HCT116 (cell line): ENCODE data around the gene SND1. TPM values are rescaled to one million over a fixed set of nuclear protein-coding genes. Genes with fewer than 3 reads are reported as not detected.

Experiments
- ATAC-seq: fragments of 200-7000 bp; cut with Tn5 transposase; 2 replicates; pipeline ENCODE4 v1.9.1; 2020; ENCODE audit warnings: mild to moderate bottlenecking, moderate library complexity
- BruUV-seq: library from RNA; stranded (reverse); fragments of 400-500 nt; replicated peaks from 2 replicates; lab custom pipeline; 2021; lab: Mats Ljungman, UMichigan
- CTCF ChIA-PET: fragments of 300-600 bp; sonication (Branson Sonifier 250); formaldehyde crosslinking; loops from one replicate; lab custom pipeline; 2021; ENCODE audit warnings: antibody characterized with exemption; lab: Charles Lee
- POLR2A ChIA-PET: fragments of 300-600, 350-600 bp; sonication (Branson Sonifier 250); formaldehyde crosslinking; loops from one replicate; lab custom pipeline; 2021; ENCODE audit warnings: antibody characterized with exemption; lab: Charles Lee
- RAD21 ChIA-PET, 2 experiments: fragments of 300-600 bp; sonication (Branson Sonifier 250); formaldehyde crosslinking; loops; one replicate each; lab custom pipeline; 2023; ENCODE audit warnings: low total read pairs in 2 of 2; ENCODE audit not compliant: uncharacterized antibody in 2 of 2, unreplicated experiment in 2 of 2, low non-redundant PET in 1 of 2; lab: Charles Lee
- DNase-seq: peaks from one replicate; pipeline ENCODE4 v3.0.0-alpha.2; 2010; ENCODE audit warnings: low read depth, low spot score
- H2AFZ ChIP-seq: fragments of 200-600 bp; shearing (Covaris generic), sonication (generic); 2 replicates; pipeline ENCODE4 v1.6.1; 2017; ENCODE audit warnings: low read depth, mixed run types, mixed read lengths, antibody characterized with exemption, low read length; ENCODE audit not compliant: poor library complexity, severe bottlenecking
- H3K27ac ChIP-seq: 2 replicates; pipeline ENCODE4 v1.5.1; 2012; ENCODE audit warnings: low read depth, low read length
- H3K27me3 ChIP-seq: fragments of 200-600 bp; sonication (generic); 2 replicates; pipeline ENCODE4 v1.6.1; 2016; ENCODE audit warnings: mixed run types, low read length, mixed read lengths; ENCODE audit not compliant: insufficient read depth
- H3K36me3 ChIP-seq, 2 experiments: fragments of 200-500 bp in 1 of 2; fragments of 200-600 bp in 1 of 2; sonication (Bioruptor generic) in 1 of 2; sonication (generic) in 1 of 2; 2 replicates each; pipeline versions ENCODE4 v1.5.1 to v1.6.1; 2014 to 2016; ENCODE audit warnings: low read length in 2 of 2, inconsistent platforms in 1 of 2, mixed read lengths in 1 of 2, mixed run types in 1 of 2; ENCODE audit not compliant: insufficient read depth in 2 of 2, control insufficient read depth in 1 of 2
- H3K4me1 ChIP-seq, 2 experiments: fragments of 200-600 bp in 1 of 2; sonication (generic) in 1 of 2; 2 replicates each; pipeline versions ENCODE4 v1.5.1 to v1.6.1; 2012 to 2017; ENCODE audit warnings: low read length in 2 of 2, inconsistent platforms in 1 of 2, mild to moderate bottlenecking in 1 of 2, mixed read lengths in 1 of 2, mixed run types in 1 of 2, moderate library complexity in 1 of 2; ENCODE audit not compliant: insufficient read depth in 2 of 2, control insufficient read depth in 1 of 2
- H3K4me2 ChIP-seq: fragments of 200-600 bp; sonication (generic); 2 replicates; pipeline ENCODE4 v1.6.1; 2017; ENCODE audit warnings: mixed run types, low read length, mixed read lengths
- H3K4me3 ChIP-seq, 2 experiments: fragments of 200-600 bp in 1 of 2; sonication (generic) in 1 of 2; replicated peaks in 1 of 2; 2 replicates each; pipeline ENCODE4 v1.5.1; 2011 to 2016; ENCODE audit warnings: low read length in 2 of 2, control low read depth in 1 of 2, low read depth in 1 of 2, mild to moderate bottlenecking in 1 of 2, mixed read lengths in 1 of 2, mixed run types in 1 of 2
- H3K79me2 ChIP-seq: fragments of 200-600 bp; sonication (generic); 2 replicates; pipeline ENCODE4 v1.6.1; 2017; ENCODE audit warnings: mild to moderate bottlenecking, mixed run types, low read length, moderate library complexity, mixed read lengths; ENCODE audit not compliant: insufficient read depth
- H3K9ac ChIP-seq: fragments of 200-600 bp; sonication (generic); 2 replicates; pipeline ENCODE4 v1.6.1; 2016; ENCODE audit warnings: low read length, mixed read lengths
- H3K9me2 ChIP-seq: fragments of 200-600 bp; sonication (generic), shearing (Covaris generic); 2 replicates; pipeline ENCODE4 v1.6.1; 2017; ENCODE audit warnings: mixed run types, mild to moderate bottlenecking, moderate library complexity; ENCODE audit not compliant: insufficient read depth
- H3K9me3 ChIP-seq, 2 experiments: fragments of 200-500 bp in 1 of 2; fragments of 200-600 bp in 1 of 2; sonication (Bioruptor generic) in 1 of 2; sonication (generic) in 1 of 2; 2 replicates each; pipeline ENCODE4 v1.6.1; 2014 to 2017; ENCODE audit warnings: low read length in 2 of 2, mixed read lengths in 2 of 2, inconsistent platforms in 1 of 2, low read depth in 1 of 2, mild to moderate bottlenecking in 1 of 2, mixed run types in 1 of 2, moderate library complexity in 1 of 2; ENCODE audit not compliant: control insufficient read depth in 1 of 2, insufficient read depth in 1 of 2
- H4K20me1 ChIP-seq: fragments of 200-600 bp; sonication (generic), shearing (Covaris generic); 2 replicates; pipeline ENCODE4 v1.6.1; 2017; ENCODE audit warnings: mixed run types, mild to moderate bottlenecking, moderate library complexity; ENCODE audit not compliant: insufficient read depth
- CBX3 ChIP-seq: IDR thresholded peaks from 2 replicates; pipeline ENCODE4 v1.6.1; 2012; ENCODE audit warnings: low read depth
- FOSL1 ChIP-seq: IDR thresholded peaks from 2 replicates; pipeline ENCODE4 v1.6.1; 2012; ENCODE audit warnings: low read depth
- SRF ChIP-seq: IDR thresholded peaks from 2 replicates; pipeline ENCODE4 v1.6.1; 2012; ENCODE audit warnings: low read depth
- TCF7L2 ChIP-seq: IDR thresholded peaks from 2 replicates; pipeline ENCODE4 v1.7.0; 2011; ENCODE audit warnings: borderline replicate concordance, inconsistent platforms; ENCODE audit not compliant: insufficient read depth, insufficient read length; ENCODE audit errors: extremely low read depth
- YY1 ChIP-seq: IDR thresholded peaks from 2 replicates; pipeline ENCODE4 v1.6.1; 2011; ENCODE audit warnings: low read length, low read depth, moderate library complexity, mild to moderate bottlenecking; ENCODE audit not compliant: insufficient replicate concordance; ENCODE audit errors: extremely low read depth
- intact Hi-C: fragments of 100-400 bp; cut with micrococcal nuclease; formaldehyde crosslinking; loops from 2 replicates; pipeline ENCODE4 v1.10.0; 2022
- total RNA-seq: library from RNA; stranded (reverse); gene quantifications from one replicate; pipeline ENCODE4 v1.2.1, GENCODE V29; 2021; ENCODE audit not compliant: unreplicated experiment
- TF ChIP-seq, protein P1 (sequence below): IDR thresholded peaks from 2 replicates; pipeline ENCODE4 v1.6.1; 2012; ENCODE audit warnings: low read depth

The SND1 gene
- total RNA-seq, 1 experiment from 2014 or later: 169 TPM

DNA sequence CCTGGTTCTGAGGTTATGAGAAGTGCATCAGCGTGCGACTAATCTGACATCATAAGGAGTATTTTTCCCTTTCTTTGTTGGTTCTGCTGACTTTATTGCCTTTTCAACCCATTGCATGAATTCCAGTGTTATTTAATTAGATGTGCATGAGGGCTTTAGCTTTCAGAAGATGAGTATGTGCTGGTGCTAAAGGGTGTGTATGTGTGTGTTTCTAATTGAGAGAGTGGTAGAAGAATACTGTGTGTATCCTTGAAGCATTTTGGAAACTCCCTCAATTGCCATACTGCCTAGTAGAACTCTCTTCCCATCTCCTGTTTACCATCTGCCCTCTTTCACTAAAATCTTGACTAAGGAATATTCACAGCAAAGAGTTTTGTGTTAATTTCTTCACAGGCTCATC is 158.1 kb downstream of the SND1 start:
- CTCF ChIA-PET: no interaction called here
- no peaks in the 10 kb centered on the region for H3K4me1 ChIP-seq
- no peak overlapping the region for H3K4me3 ChIP-seq
- H3K27me3 ChIP-seq: no peaks in the 10 kb centered on the region
- DNase-seq: no peak
- no TSS peak for BruUV-seq
- no peak overlapping the region for H2AFZ ChIP-seq
- H4K20me1 ChIP-seq: peaks cover 20% of the 10 kb centered on the region
- no peak overlapping the region for H3K4me2 ChIP-seq
- peaks cover 0 to 10% of the 10 kb centered on the region in 2 experiments; a peak in 1 of 4 replicates for H3K36me3 ChIP-seq
- no peaks in the 10 kb centered on the region for H3K9me2 ChIP-seq
- POLR2A ChIA-PET: no interaction called here
- intact Hi-C loops: no loop called here
- H3K27ac ChIP-seq: no peak overlapping the region
- no peak overlapping the region for H3K9ac ChIP-seq
- RAD21 ChIA-PET: no interaction called here
- no peak for ATAC-seq
- no peaks in the 10 kb centered on the region for H3K9me3 ChIP-seq
- no peak for TF ChIP-seq SRF
- no peak for TF ChIP-seq YY1
- TF ChIP-seq TCF7L2: no peak
- TF ChIP-seq, protein P1, sequence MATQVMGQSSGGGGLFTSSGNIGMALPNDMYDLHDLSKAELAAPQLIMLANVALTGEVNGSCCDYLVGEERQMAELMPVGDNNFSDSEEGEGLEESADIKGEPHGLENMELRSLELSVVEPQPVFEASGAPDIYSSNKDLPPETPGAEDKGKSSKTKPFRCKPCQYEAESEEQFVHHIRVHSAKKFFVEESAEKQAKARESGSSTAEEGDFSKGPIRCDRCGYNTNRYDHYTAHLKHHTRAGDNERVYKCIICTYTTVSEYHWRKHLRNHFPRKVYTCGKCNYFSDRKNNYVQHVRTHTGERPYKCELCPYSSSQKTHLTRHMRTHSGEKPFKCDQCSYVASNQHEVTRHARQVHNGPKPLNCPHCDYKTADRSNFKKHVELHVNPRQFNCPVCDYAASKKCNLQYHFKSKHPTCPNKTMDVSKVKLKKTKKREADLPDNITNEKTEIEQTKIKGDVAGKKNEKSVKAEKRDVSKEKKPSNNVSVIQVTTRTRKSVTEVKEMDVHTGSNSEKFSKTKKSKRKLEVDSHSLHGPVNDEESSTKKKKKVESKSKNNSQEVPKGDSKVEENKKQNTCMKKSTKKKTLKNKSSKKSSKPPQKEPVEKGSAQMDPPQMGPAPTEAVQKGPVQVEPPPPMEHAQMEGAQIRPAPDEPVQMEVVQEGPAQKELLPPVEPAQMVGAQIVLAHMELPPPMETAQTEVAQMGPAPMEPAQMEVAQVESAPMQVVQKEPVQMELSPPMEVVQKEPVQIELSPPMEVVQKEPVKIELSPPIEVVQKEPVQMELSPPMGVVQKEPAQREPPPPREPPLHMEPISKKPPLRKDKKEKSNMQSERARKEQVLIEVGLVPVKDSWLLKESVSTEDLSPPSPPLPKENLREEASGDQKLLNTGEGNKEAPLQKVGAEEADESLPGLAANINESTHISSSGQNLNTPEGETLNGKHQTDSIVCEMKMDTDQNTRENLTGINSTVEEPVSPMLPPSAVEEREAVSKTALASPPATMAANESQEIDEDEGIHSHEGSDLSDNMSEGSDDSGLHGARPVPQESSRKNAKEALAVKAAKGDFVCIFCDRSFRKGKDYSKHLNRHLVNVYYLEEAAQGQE: no peak
- TF ChIP-seq FOSL1: no peak
- no peak for TF ChIP-seq CBX3
- peaks cover 76% of the 10 kb centered on the region for H3K79me2 ChIP-seq
